ENCODE data around the gene DRC1.
"Not testable (repeated sequence)": the region's sequence is repeated elsewhere in the genome, so short reads cannot be mapped to it uniquely, and the experiment has no call there.

DRC1 gene

DNA sequence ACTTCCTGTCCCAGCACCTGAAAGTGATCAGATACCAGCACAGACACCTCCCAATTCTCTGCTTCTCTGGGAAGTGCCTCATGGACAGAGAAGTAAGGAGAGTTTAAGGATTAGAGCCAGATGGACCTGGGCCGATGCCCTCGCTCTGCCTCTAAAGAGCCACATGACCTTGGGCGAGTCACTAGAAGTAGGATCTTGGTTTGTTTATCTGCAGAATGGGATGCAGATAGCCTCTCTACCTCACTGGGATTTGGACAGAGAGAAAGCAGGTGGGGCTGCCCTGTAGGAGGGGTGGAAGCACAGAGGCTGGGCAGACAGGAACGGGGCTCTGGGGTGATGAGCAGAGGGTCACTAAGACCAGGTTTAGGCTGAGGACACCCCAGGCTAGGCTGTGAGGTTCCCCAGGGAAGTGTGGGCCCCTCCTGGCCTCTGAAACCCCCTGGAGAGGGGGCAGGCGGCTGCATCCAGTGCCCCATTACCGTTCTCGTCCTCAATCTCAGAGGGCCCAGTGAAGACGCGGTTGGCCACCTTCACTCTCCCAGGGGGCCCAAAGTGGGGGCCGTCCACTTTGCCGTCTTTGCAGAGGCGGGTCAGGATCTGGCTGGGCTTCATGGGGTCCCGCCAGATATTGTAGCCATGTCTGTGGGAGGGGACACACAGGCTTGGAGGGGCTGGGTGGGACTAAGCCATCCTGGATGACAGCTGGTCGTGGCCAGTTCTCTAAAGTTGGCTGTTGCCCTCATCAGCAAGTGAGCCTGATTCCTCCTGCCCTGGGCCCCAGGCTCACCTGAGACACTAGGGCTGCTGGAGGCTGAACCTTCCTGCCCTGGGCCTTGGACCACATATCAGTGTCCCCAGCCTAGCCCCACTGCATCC lies 62.9 kb downstream of the DRC1 start:
- DNase-seq: no peak

DNA sequence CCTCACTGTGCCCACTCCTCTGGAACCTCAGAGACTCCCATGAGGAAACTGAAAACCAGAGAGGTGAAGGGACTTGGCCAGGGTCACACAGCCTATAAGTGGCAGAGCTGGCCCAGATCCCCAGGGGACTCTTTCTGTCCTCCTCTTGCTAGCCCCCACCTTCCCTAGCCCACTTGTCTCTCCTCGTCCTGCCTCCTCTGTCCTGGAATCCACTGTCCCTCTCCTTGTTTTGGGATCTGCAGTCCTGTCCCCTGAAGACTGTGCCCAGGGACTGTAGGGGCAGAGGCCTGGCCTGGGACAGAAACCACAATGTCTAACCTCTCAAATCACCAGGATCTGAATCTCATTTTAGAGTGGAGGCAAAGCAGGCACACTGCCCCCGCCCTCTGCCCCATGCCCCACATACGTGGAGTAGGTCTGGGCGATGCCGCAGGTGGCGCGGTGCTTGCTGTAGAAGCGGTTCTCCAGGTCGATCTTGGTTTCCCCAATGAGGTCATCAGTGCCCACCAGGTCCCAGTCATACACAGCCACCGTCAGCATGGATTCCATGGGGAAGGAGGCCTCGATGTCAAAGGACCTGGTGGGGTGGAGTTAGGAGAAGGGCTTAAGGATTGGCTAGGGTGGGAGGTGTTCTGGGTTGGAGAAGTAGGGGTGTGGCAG lies 63.7 kb downstream of the DRC1 start:
- DNase-seq: no peak

DNA sequence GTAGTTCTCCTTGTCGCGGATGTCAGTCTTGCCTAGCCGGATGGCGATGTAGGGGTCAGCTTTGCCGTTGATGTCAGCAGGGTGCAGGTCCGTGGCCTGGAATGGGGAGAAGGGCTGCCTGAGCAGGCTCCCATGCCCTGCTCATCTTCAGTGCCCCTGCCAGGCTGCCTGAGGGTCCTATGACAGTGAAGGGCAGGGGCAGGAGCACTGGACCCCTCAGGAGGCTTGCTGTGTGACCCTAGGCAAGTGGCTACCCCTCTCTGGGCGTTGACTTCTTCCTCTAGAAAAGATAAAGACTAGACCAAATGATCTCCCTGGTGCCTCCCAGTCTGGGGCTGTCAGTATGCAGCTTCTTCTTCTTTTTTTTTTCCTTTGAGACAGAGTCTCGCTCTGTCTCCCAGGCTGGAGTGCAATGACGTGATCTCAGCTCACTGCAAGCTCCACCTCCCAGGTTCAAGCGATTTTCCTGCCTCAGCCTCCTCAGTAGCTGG lies 64.3 kb downstream of the DRC1 start:
- no peak for DNase-seq

DNA sequence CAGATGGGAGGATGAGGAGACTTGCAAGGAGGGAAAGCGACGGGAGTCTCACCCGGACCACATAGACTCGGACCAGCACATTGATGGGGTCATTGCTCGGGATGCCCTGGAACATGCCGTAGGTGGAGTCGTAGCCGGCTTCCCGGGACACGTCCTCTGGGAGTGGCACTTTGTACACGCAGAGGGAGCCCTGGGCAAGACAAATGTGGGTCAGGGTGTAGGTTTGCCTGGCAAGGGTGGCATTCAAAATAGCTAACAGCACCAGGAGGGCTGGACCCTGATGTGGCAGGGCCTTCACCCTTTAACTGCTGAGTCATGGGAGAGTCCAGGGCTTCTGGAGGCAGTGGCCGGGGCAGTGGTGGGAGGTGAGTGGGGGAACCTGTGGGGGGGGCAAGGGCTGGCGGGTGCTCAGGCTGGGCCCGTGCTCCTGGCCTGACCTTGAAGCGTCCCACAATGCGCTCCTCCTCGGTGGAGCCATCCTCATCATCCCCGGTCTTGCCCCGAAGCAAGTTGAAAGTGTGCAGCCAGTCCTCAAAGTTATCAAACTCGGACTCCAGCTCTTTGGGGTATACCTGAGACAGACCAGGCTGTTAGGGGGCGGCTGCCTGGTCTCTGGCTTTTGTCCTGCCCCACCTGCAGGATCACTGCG lies 65.1 kb downstream of the DRC1 start:
- DNase-seq: no peak

DNA sequence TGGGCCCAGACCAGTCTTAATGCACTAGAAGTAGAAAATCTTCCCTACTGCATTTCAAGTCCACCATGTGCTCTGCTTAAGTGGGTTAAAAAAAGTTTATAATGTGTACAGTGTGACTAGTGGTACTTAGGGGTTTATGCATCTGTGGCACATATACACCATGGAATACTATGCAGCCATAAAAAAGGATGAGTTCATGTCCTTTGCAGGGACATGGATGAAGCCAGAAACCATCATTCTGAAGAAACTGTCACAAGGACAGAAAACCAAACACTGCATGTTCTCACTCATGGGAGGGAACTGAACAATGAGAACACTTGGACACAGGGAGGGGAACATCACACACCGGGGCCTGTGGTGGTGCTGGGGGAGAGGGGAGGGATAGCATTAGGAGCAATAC lies 66.8 kb downstream of the DRC1 start:
- DNase-seq: not testable (repeated sequence)

DNA sequence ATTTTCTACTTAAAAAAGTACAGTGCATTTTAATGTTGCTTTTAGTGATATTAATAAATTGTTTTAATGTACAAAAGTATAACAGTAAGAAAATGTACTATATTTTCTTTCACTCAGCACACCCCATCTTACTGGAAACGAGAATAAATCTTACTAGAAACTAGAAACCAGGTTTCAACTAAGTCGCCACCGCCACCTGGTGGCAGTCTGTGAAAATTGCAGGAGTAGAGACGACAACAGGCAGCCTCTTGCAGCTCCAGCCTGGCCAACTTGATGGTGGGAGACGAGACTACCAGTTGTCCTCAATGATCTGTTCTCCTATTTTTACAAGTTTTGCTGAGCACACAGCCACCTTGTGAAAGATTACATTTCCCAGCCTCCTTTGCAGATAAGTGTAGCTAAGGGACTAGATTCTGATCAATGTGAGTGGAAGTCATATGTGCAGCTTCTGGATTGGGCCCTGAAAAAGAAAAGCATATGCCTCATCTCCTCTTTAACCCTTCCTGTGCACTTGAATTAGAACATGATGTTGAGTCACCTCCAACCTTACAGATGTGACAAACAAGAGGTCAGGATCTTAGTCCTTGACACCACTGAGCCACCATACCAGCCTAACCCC lies 67.5 kb downstream of the DRC1 start:
- peak; percentile 85 for DNase-seq

DNA sequence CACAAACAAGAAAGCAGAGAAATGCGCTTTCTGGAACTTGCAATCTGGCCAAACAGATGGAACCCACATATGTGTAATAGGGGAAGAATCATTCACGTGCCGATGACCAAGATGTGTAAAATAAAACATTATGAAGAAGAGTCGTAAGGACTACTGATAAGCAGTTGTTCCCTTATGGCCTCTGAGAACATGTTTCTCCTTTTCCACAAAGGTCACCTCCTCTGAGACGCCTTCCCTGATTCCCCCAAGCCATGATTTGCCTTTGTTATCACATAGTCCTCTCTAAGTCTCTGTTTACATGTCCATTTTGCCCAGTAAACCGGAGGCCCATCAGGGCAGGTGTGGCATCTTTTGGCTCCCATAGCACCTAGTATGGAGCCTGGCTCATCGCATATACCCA lies 68.2 kb downstream of the DRC1 start:
- DNase-seq: no peak

DNA sequence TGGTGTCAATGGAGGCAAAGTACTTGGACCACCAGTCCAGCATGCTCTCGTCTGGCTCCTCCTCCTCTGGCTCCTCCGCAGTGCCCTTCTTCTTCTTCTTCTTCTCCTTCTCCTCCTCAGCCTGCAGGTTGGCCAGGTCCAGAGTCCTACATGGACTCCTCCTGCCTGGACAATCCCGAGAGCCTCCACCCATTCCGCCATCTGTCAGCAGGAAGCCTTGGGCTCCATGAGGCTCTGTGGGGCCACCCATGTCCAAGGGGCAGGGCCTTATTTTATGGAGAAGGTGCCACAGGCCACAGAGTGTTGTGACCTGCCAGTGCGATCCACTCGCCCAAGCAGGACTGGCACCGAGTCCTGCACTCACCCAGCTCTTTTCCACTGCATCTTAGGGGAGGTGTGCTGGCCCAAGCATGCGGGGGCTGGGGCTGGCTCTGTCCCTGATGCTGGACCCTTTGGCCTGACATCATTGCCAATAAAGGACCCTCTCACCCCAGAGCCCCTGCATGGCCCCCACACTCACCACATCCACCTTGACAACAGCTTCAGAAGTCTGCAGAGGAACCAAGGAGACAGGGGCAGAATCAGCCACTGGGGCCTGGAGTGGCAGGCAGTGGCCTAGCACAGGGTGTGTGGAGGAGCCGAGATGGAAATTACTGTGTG lies 69.0 kb downstream of the DRC1 start:
- DNase-seq: no peak

DNA sequence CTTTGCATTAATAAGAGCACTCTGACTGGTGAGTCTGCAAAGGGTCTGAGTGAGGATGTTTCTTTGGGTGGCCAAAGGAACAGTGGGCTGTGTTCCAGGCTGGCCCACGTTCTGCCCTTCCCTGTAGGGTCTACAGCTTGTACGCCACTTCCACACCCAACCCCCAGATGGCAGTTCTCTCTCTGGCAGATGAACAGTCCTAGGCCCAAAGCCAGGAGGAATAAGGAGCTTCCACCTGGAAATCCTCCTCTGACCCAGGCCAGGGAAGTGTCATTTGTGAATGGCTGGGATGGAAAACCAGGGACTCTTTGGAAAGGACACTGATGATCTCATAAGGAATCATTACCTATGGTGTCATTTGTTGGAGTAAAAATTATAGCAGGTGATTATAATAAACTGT lies 69.6 kb downstream of the DRC1 start:
- DNase-seq: peak; percentile 62

DNA sequence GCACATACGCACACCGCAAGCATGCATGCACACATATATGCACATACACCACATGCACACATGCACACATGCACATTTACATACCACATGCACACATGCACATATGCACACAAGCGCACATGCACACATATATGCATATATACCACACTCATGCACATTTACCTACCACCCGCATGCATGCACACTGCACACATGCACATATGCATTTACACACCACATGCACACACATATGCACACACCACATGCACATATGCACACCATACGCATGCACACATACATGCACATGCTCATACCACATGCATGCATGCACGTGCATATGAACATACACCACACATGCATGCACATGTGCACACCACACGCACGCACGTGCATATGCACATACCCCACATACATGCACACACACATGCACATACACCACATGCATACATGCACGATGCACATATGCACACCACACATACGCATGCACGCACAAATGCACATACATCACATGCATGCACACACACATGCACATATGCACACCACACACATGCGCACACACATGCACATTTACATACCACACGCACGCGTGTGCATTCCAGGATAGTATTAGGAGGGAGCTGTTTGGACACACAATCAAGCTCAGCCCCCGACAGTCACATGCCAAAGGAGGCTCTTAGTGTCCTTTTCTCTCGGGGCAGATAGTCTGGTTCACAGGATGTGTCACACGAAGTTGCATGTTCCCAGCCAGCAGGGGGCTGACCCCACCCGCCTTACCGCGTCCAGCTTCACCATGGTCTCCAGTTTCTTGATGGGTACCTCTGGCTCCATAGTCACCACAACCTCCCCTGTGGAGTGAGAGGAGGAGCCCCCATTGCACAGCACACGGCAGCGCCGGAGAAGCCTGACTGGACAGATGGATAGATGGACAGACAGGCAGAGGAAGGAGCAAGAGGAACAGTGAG lies 70.3 kb downstream of the DRC1 start:
- no peak for DNase-seq

DNA sequence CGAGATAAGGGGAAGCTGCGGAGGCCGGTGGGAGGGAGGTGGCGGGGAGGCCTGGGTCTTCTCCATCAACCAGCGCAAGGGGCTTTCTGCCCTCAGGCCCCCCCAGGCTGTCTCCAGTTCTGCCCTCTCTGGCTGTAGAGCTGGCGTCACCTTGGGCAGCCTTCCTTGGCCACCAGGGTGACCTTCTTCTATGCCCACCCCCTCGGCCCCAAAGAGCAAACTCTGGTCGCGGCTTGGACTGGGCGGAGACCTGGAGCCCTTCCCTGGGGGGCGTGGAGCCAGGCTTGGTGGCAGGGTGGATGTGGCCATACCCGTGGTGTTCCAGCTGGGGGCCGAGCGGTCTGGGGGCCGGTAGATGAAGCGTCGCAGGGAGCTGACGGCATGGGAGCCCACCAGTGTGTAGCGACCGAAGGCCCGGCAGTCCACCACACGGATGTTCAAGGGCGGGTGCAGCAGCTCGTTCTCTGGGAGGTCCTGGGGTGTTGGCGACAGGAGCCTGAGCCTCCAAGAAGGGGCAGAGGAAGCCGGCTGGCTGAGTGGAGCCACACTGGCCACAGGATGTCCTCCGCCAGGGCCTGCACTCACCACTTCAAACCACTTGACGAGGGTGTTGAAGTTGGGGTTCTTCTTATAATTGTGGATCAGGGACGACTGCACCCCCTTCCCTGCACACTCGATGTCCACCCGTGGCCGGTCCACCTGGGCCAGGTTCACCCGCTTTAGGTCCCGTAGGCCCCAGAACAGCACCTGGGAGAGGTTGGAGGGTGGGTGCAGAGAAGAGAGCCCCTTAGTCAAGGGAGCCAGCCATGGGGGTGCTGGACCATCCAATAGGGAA lies 71.3 kb downstream of the DRC1 start:
- DNase-seq: no peak

DNA sequence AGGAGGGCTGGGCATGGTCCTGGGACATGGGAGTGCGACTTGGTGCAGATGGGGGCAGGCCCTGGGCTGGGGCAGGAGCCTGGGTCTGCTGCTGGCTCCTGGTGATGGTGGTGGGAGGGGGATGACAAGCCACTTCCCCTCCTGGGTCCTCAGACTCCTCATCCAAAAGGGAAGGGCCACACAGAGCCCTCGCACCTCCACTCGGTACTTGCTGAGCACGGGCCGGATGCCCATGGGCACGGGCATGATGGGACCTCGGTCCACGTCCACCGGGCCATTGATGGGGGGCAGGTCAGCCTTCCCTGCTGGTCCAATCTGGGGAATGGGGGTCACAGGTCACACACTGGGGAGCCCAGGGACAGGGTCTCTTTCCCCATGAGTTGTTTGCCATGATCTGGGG lies 72.1 kb downstream of the DRC1 start:
- no peak for DNase-seq

DNA sequence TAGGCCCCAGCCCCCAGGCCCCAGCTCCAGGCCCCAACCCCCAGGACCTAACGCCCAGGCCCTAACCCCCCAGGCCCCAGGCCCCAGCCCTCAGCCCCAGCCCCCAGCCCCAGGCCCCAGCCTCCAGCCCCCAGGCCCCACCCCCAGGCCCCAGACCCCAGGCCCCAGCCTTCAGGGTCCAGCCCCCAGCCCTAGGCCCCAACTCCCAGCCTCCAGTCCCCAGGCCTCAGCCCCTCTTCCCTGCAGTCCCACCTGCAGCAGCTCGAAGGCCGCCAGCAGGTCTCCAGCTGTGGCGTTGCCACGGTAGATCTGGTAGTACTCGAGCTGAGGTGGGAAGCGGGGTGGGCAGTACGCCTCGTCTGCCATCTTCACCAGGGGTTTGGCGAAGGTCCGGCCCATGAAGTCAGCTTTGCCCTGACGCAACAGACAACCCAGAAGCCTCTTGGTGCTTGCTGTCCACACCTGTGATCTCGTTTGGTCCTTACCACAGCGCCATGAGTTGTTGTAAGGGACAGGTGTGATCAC lies 72.6 kb downstream of the DRC1 start:
- no peak for DNase-seq

DNA sequence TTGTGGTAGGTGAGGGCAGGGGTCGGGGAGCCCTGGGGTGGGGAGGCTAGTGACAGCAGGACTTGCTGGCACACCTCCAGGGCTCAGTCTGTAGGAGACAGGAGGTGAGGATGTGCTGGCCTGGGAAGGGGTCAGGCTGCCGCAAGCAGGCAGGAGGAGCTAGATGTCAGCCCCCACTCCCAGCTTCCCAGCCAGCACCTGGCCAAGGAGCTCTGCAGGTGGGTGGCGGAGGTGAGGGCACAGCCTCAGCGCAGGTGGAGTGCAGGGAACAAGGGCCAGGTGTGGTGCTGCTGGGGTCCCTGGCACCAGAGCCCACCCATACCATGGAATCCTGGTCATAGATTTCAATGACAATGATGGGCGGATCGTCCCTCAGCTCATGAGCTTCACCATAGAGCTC lies 73.3 kb downstream of the DRC1 start:
- no peak for DNase-seq

DNA sequence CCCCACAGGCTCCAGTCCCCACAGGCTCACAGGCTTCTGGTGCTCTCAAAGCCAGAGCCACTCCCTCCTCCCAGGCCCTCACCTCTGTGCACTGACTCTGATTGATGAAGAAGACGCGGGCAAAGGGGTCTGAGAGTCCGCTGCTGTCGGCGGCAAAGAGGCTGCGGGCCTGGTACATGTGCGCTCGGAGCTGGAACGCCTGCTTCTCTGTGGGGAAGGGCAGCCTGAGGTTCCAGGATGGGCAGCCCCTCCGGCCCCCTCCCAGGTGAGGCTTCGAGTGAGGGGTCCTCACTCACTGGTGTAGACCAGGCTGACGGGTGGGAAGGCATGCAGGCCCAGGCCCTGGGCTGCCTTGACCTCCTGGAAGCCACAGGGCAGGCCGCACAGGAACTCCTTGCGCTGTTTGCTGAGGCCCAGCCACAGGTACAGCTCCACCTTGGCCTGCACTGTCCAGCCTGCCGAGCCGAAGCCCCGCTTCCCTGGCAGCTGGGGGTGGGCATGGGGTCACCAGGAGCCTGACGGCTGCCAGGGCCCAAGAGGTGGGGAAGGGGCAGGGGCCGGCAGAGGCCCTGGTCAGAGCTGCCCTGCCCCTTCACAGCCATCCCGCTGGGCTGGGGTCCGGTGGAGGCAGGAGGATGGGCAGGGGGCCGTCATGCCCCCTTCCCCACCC lies 74.2 kb downstream of the DRC1 start:
- DNase-seq: no peak

DNA sequence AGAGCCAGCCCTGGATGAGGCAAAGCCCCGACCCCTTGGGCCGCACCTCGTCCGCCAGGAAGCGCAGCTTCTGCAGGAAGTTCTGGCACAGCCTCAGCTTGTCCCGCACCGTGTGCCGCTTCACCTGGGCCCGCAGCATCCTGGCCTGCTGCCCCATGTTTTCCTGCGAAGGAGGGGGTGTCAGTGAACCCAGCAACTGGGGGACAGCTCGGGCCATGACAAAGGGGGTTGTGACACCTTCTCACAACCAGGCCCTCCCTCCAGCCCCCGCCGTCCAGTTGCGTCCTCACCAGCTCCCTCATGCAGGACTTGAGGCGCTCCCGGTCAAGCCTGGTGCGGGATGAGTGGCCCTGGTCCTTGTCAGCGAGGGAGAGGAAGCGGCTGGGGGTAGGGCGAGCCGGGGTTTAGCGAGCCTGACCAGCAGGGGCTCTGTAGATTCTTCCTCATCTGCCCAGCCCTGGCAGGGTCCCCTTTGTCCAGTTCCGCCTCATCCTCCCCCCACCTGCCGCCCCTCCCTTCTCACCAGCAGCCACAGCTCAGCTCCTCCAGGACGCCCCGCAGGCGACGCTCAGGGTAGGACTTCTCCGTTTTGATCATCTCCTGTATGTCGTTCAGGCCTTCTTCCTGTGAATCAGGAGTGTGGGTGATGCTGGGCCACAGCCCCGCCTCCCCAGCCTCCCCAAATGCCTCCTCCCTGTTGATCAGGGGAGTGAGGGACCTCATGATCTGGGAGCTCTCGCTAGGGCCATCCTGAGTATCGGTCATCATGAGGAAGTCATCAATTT lies 75.6 kb downstream of the DRC1 start:
- DNase-seq: no peak

DNA sequence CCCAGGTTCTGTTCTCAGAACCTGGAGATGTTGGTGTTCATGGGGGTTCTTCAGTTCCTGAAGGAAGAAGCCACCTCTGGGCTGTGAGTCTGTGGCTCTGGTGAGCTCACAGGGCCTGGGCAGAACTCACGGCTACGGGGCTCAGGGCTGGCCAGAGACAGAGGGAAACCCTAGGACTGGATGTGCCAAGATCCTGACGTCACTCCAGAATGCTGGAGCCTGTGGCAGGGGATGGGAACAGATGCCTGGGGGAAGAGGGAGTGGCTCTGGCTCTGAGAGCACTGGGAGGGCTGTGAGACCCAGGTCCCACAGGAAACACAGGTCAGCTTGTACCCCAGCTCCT lies 76.2 kb downstream of the DRC1 start, which contains the start of gene OTOF:
TSS of gene OTOF (minus strand) at position 214 of the 343 bp plus-strand sequence.
- DNase-seq: peak; percentile 83

DNA sequence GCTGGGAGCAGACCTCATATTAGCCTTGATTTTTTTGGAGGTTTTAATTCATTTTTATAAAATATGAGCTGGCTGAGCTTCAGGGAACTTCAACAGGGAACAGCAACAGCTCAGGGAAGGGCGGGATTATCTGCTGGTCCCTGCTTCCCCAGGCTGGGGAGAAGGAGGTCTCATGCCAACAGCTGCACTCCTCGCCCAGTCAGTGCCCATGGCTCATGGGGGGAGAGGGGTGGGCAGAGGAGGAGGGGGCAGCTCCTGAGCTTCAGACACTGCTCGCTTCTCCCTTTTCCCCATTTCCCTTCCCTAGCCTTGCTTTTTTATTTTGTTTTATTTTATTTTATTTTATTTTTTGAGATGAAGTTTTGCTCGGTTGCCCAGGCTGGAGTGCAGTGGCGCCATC lies 76.6 kb downstream of the DRC1 start:
- DNase-seq: no peak

All from NCI-H1694 (cell line).